Sigmoid colon (tissue), 7 donors: ENCODE data around the gene VPS45. TPM values are rescaled to one million over a fixed set of nuclear protein-coding genes. Genes with fewer than 3 reads are reported as not detected.
"Not testable (repeated sequence)": the region's sequence is repeated elsewhere in the genome, so short reads cannot be mapped to it uniquely, and the experiment has no call there.

Experiments
- DNase-seq: peaks from one replicate; pipeline ENCODE4 v3.0.0-alpha.2; 2019
- H3K27ac ChIP-seq, 4 donors: fragments of 200-600 bp; sonication (generic); one replicate each; pipeline ENCODE4 v1.5.1; 2016 to 2019; ENCODE audit warnings: mild to moderate bottlenecking in 1 of 4
- H3K27me3 ChIP-seq, 3 donors: fragments of 200-600 bp; sonication (generic); one replicate each; pipeline ENCODE4 v1.5.1; 2019; ENCODE audit warnings: mild to moderate bottlenecking in 1 of 3
- H3K36me3 ChIP-seq, 4 donors: fragments of 200-600 bp; sonication (generic); one replicate each; pipeline ENCODE4 v1.5.1; 2016 to 2019
- H3K4me1 ChIP-seq, 4 donors: fragments of 200-600 bp; sonication (generic); one replicate each; pipeline ENCODE4 v1.5.1; 2017 to 2019
- H3K4me3 ChIP-seq, 4 donors: fragments of 200-600 bp; sonication (generic); one replicate each; pipeline ENCODE4 v1.5.1; 2017 to 2019; ENCODE audit warnings: mild to moderate bottlenecking in 2 of 4, moderate library complexity in 1 of 4
- H3K9me3 ChIP-seq, 4 donors: fragments of 200-600 bp in 3 of 4; sonication (generic) in 3 of 4; one replicate each; pipeline versions ENCODE4 v1.5.1 to v1.6.1; 2013 to 2019
- EP300 ChIP-seq, 4 donors: sonication (generic); formaldehyde crosslinking; IDR thresholded peaks; one replicate each; pipeline ENCODE4 v1.6.1; 2017; ENCODE audit warnings: antibody characterized with exemption in 4 of 4
- POLR2A ChIP-seq, 2 donors: fragments of 450-650 bp; IDR thresholded peaks; one replicate each; pipeline ENCODE4 v1.6.1; 2016; ENCODE audit warnings: antibody characterized with exemption in 2 of 2, mild to moderate bottlenecking in 2 of 2, moderate library complexity in 2 of 2
- POLR2AphosphoS5 ChIP-seq, 4 donors: sonication (generic); formaldehyde crosslinking; IDR thresholded peaks; one replicate each; pipeline ENCODE4 v1.6.1; 2017; ENCODE audit warnings: antibody characterized with exemption in 4 of 4
- WGBS, 2 donors: extraction: QIAGEN DNeasy Blood & Tissue Kit; methylation state at CpG; one replicate each; pipeline ENCODE4 v1.1.7; 2013; 5-methylcytosine and 5-hydroxymethylcytosine counted together
- intact Hi-C: fragments of 100-400 bp; cut with DNase I; formaldehyde crosslinking; loops from one replicate; pipeline ENCODE4 v1.15.1; 2023
- polyA plus RNA-seq, 3 donors: library from polyadenylated mRNA; stranded (reverse); fragments of 200-250 nt; gene quantifications; one replicate each; pipeline ENCODE4 v1.2.3, GENCODE V29; 2013
- total RNA-seq, 4 donors: library from RNA; depleted of rRNA; stranded (reverse); fragments of >200 nt; gene quantifications; one replicate each; pipeline ENCODE4 v1.1.0, GENCODE V29; 2016
- TF ChIP-seq, protein P1 (sequence below), 4 experiments: fragments of 450-650 bp in 3 of 4; fragments of 200-600 bp in 1 of 4; IDR thresholded peaks; one replicate each; pipeline ENCODE4 v1.5.1; 2016 to 2019; ENCODE audit warnings: antibody characterized with exemption in 4 of 4, mild to moderate bottlenecking in 3 of 4, moderate library complexity in 2 of 4
- donor health status: healthy with polysubstance abuse.
- donor health status: Bipolar disorder and iron deficiency.
- donor health status: healthy.

The VPS45 gene
- total and polyA plus RNA-seq, 7 donors = 16.2 to 68.1 (median 44.6) TPM

- Histone ChIP-seq H3K9me3 (no peaks in the 10 kb centered on the region), H3K36me3 (peaks cover 0 to 6% (median 0%) of the 10 kb centered on the region in 4 donors), H3K4me1 (peaks cover 0 to 9% (median 3%) of the 10 kb centered on the region in 4 donors), H3K4me3 (no peak overlapping the region), H3K27me3 (no peaks in the 10 kb centered on the region), H3K27ac (no peak overlapping the region)
- intact Hi-C loops = no loop called here
- no peak for DNase-seq
- 61 to 65% methylated on average over 7 of the region's 7 CpGs for WGBS, 2 donors
- no peak for TF ChIP-seq POLR2A (IDR thresholded peaks at IDR 0.05)
Observed at GRCh38 chr1:150051089-150051373, 16.5 kb upstream of the VPS45 start.

DNA sequence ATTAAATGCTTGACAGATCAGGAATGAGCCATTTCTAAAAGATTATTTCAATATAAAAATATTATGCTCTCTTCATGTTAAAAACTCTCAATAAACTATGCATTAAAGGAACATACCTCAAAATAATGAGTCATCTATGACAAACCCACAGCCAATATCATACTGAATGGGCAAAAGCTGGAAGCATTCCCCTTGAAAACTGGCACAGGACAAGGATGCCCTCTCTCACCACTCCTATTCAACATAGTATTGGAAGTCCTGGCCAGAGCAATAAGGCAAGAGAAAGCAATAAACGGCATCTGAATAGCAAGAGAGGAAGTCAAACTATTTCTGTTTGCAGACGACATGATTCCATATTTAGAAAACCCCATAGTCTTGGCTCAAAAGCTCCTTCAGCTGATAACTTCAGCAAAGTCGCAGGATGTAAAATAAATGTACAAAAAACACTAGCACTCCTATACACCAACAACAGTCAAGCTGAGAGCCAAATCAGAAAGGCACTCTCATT lies 15.6 kb upstream of the VPS45 start:
- H3K4me1 ChIP-seq, H3K27ac ChIP-seq, intact Hi-C loops, H3K36me3 ChIP-seq, H3K9me3 ChIP-seq, H3K4me3 ChIP-seq, H3K27me3 ChIP-seq, DNase-seq: not testable (repeated sequence)
- 33 to 37% methylated on average over 3 of the region's 3 CpGs for WGBS, 2 donors

- 50 to 66% methylated on average over 3 of the region's 3 CpGs for whole genome bisulfite sequencing, 2 donors
- intact Hi-C loops = no loop called here
- no peak for TF ChIP-seq EP300 (IDR thresholded peaks at IDR 0.05)
- TF ChIP-seq POLR2A (IDR thresholded peaks at IDR 0.05) = no peak
- TF ChIP-seq, protein P1, sequence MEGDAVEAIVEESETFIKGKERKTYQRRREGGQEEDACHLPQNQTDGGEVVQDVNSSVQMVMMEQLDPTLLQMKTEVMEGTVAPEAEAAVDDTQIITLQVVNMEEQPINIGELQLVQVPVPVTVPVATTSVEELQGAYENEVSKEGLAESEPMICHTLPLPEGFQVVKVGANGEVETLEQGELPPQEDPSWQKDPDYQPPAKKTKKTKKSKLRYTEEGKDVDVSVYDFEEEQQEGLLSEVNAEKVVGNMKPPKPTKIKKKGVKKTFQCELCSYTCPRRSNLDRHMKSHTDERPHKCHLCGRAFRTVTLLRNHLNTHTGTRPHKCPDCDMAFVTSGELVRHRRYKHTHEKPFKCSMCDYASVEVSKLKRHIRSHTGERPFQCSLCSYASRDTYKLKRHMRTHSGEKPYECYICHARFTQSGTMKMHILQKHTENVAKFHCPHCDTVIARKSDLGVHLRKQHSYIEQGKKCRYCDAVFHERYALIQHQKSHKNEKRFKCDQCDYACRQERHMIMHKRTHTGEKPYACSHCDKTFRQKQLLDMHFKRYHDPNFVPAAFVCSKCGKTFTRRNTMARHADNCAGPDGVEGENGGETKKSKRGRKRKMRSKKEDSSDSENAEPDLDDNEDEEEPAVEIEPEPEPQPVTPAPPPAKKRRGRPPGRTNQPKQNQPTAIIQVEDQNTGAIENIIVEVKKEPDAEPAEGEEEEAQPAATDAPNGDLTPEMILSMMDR (IDR thresholded peaks at IDR 0.05) = no peak
- no peak for TF ChIP-seq POLR2AphosphoS5 (IDR thresholded peaks at IDR 0.05)
Observed at GRCh38 chr1:150053926-150054325, 13.7 kb upstream of the VPS45 start.

GRCh38 chr1:150055507-150055906 lies 12.1 kb upstream of the VPS45 start:
- WGBS, 2 donors = 94 to 96% methylated on average over 4 of the region's 4 CpGs
- intact Hi-C loops, H3K36me3 ChIP-seq, H3K9me3 ChIP-seq, H3K27ac ChIP-seq, H3K4me1 ChIP-seq, H3K27me3 ChIP-seq, H3K4me3 ChIP-seq, DNase-seq: not testable (repeated sequence)

More at GRCh38 chr1:150053926-150054325, 13.7 kb upstream of the VPS45 start:
- Histone ChIP-seq H3K4me3 (no peak overlapping the region), H3K4me1 (peaks cover 0 to 9% (median 3%) of the 10 kb centered on the region in 4 donors), H3K9me3 (no peaks in the 10 kb centered on the region), H3K27ac (no peak overlapping the region), H3K27me3 (no peaks in the 10 kb centered on the region), H3K36me3 (no peaks in the 10 kb centered on the region)
- no peak for DNase-seq

- H3K36me3 ChIP-seq = no peaks in the 10 kb centered on the region
- intact Hi-C loops = no loop called here
- no peaks in the 10 kb centered on the region for H3K27me3 ChIP-seq
- H3K9me3 ChIP-seq = no peaks in the 10 kb centered on the region
- H3K27ac ChIP-seq = no peak overlapping the region
- TF ChIP-seq, protein P1 (IDR thresholded peaks at IDR 0.05) = no peak
- TF ChIP-seq EP300 (IDR thresholded peaks at IDR 0.05) (no peak), POLR2A (IDR thresholded peaks at IDR 0.05) (no peak), POLR2AphosphoS5 (IDR thresholded peaks at IDR 0.05) (no peak)
- 79 to 82% methylated on average over 1 of the region's 1 CpG for WGBS, 2 donors
- no peak overlapping the region for H3K4me3 ChIP-seq
- H3K4me1 ChIP-seq = peaks cover 0 to 8% (median 6%) of the 10 kb centered on the region in 4 donors
- no peak for DNase-seq
Observed at GRCh38 chr1:150056407-150056806, 11.2 kb upstream of the VPS45 start.

GRCh38 chr1:150060260-150060659 lies 7.3 kb upstream of the VPS45 start:
- Histone ChIP-seq H3K27me3 (no peaks in the 10 kb centered on the region), H3K27ac (peak overlapping the region; percentile 34 to 79 (median 74)), H3K9me3 (no peaks in the 10 kb centered on the region), H3K4me1 (peaks cover 0 to 21% (median 12%) of the 10 kb centered on the region in 4 donors), H3K36me3 (no peaks in the 10 kb centered on the region), H3K4me3 (no peak overlapping the region)
- no peak for DNase-seq
- WGBS, 2 donors = 72 to 84% methylated on average over 4 of the region's 4 CpGs
- TF ChIP-seq POLR2AphosphoS5 (IDR thresholded peaks at IDR 0.05) (no peak), EP300 (IDR thresholded peaks at IDR 0.05) (no peak), POLR2A (IDR thresholded peaks at IDR 0.05) (no peak)
- TF ChIP-seq, protein P1 (IDR thresholded peaks at IDR 0.05) = no peak
- intact Hi-C loops = loop anchor here (10.0 kb wide), 1 partner anchor 175 kb away; a partner anchor contains a TSS
